Fibroblast of pulmonary artery (primary cell): Measurements from ENCODE around the gene ITGB8.

Experiments used
- DNase-seq: peaks from one replicate; pipeline ENCODE4 v3.0.0-alpha.2; 2010; ENCODE audit warnings: low read depth
- H3K4me3 ChIP-seq: replicated peaks from 2 replicates; pipeline ENCODE4 v1.5.1; 2011; ENCODE audit warnings: low read depth, mild to moderate bottlenecking, control low read depth, low read length, moderate library complexity
- CTCF ChIP-seq: IDR thresholded peaks from 2 replicates; pipeline ENCODE4 v1.5.1; 2011; ENCODE audit warnings: mild to moderate bottlenecking, control low read depth, low read length, inconsistent platforms; ENCODE audit errors: missing control alignments

Gene ITGB8

GRCh38 chr7:20326342-20326741 is 4.4 kb upstream of the ITGB8 start:
- no peak overlapping the region for H3K4me3 ChIP-seq
- no peak for TF ChIP-seq CTCF
- no peak for DNase-seq

GRCh38 chr7:20327055-20327454 is 3.6 kb upstream of the ITGB8 start:
- TF ChIP-seq CTCF = no peak

DNA sequence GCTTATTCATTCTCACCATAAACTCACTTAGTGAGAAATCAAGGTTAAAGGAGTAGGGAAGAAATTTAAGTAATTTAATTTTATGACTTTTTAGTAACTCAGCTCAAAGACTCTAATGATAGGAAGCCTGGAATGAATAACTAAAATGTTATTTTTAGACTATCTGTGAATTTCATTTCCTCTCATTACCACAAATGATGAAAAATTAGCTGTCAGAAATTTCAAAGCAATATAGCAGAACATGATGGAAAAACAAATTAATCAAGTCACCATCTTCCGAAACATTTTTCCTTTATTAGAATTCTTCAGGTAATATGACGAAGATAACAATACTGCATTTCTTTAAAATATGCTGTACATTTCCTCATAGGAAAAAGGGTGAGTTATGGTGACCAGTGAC is 2.7 kb upstream of the ITGB8 start:
- H3K4me3 ChIP-seq = no peak overlapping the region
- no peak for TF ChIP-seq CTCF
- no peak for DNase-seq

More at GRCh38 chr7:20327055-20327454, 3.6 kb upstream of the ITGB8 start:
- H3K4me3 ChIP-seq = no peak overlapping the region
- DNase-seq = peak; percentile 63

DNA sequence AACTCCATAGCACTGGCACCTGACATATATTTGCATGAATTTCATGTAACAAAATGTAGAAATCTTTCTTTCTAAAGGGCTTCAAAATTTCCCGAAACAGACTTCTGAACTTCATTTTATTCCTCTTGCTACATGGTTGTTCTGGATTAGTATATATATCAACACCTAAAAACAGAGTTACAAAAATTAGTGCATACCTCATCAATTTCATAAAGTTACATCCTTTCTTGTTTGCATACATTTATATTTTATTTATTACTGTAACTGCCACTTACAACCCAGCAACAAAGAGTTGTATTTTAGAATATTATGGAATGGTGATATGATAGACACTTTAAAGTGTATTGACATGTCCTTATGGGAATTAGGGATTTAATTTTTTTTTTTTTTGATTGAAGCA is 2.0 kb upstream of the ITGB8 start:
- no peak overlapping the region for H3K4me3 ChIP-seq
- DNase-seq = no peak
- TF ChIP-seq CTCF = no peak

- H3K4me3 ChIP-seq = peak overlapping the region; percentile 71
- peak; percentile 79 for DNase-seq
- peak; percentile 46 for TF ChIP-seq CTCF
Observed at GRCh38 chr7:20329389-20330238, 1.1 kb upstream of the ITGB8 start.

DNA sequence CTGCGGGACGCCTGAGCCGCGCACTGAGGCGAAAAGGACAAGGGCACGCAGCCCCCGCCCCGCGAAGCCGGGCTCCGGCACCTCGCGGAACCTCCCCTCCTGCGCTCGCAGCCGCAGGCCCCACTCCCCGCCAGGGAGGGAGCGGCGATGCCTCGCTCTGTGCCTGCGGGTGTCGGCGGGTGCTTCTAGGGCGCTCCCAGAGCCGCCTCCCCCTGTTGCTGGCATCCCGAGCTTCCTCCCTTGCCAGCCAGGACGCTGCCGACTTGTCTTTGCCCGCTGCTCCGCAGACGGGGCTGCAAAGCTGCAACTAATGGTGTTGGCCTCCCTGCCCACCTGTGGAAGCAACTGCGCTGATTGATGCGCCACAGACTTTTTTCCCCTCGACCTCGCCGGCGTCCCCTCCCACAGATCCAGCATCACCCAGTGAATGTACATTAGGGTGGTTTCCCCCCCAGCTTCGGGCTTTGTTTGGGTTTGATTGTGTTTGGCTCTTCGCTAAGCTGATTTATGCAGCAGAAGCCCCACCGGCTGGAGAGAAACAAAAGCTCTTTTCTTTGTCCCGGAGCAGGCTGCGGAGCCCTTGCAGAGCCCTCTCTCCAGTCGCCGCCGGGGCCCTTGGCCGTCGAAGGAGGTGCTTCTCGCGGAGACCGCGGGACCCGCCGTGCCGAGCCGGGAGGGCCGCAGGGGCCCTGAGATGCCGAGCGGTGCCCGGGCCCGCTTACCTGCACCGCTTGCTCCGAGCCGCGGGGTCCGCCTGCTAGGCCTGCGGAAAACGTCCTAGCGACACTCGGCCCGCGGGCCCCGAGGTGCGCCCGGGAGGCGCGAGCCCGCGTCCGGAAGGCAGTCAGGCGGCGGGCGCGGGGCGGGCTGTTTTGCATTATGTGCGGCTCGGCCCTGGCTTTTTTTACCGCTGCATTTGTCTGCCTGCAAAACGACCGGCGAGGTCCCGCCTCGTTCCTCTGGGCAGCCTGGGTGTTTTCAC is 519 bp downstream of the ITGB8 start:
- DNase-seq = peak; percentile 46
- no peak for TF ChIP-seq CTCF
- peak overlapping the region; percentile 71 for H3K4me3 ChIP-seq
